Naive B cell (primary cell): ENCODE data around the gene GALNT16. TPM values are rescaled to one million over a fixed set of nuclear protein-coding genes. Genes with fewer than 3 reads are reported as not detected.
A peak's percentile ranks its signal among the peaks of the same experiment; 100 is the strongest.

Experiments
- ATAC-seq, 2 donors: fragments of 150-1000 bp; cut with Tn5 transposase; 2 replicates each; pipeline ENCODE4 v1.10.0; 2021; ENCODE audit warnings: low read depth in 2 of 2, mild to moderate bottlenecking in 2 of 2, moderate library complexity in 2 of 2
- DNase-seq: peaks from one replicate; pipeline ENCODE4 v3.0.0; 2022
- H3K27ac Mint-ChIP-seq, 6 donors: one replicate each; pipeline ENCODE4 v1.8.0; 2020 to 2022; ENCODE audit warnings: mild to moderate bottlenecking in 6 of 6, mixed read lengths in 6 of 6, moderate library complexity in 5 of 6, inconsistent platforms in 2 of 6
- H3K27me3 Mint-ChIP-seq, 3 donors: one replicate each; pipeline ENCODE4 v1.8.0; 2021 to 2022; ENCODE audit warnings: mixed read lengths in 3 of 3, mild to moderate bottlenecking in 1 of 3
- H3K36me3 Mint-ChIP-seq, 2 donors: one replicate each; pipeline ENCODE4 v1.8.0; 2020 to 2022; ENCODE audit warnings: mixed read lengths in 2 of 2, inconsistent platforms in 1 of 2, mild to moderate bottlenecking in 1 of 2
- H3K4me1 Mint-ChIP-seq, 3 donors: one replicate each; pipeline ENCODE4 v1.8.0; 2020 to 2022; ENCODE audit warnings: mixed read lengths in 3 of 3, inconsistent platforms in 1 of 3, mild to moderate bottlenecking in 1 of 3, moderate library complexity in 1 of 3
- H3K4me3 Mint-ChIP-seq, 8 donors: one replicate each; pipeline ENCODE4 v1.8.0; 2020 to 2022; ENCODE audit warnings: mild to moderate bottlenecking in 8 of 8, mixed read lengths in 8 of 8, moderate library complexity in 8 of 8, inconsistent platforms in 2 of 8
- H3K9me3 Mint-ChIP-seq, 7 donors: one replicate each; pipeline ENCODE4 v1.8.0; 2020 to 2022; ENCODE audit warnings: mixed read lengths in 7 of 7, mild to moderate bottlenecking in 5 of 7, inconsistent platforms in 2 of 7, moderate library complexity in 1 of 7
- polyA plus RNA-seq, 6 donors: library from polyadenylated mRNA; unstranded; fragments of 300-500 nt; fragmentation: Illumina TruSeq; gene quantifications; one replicate each; pipeline ENCODE4 v1.2.3, GENCODE V29; 2021; ENCODE audit warnings: low read depth in 6 of 6

GALNT16 gene
- polyA plus RNA-seq, 6 donors from 2014 or later = not detected

DNA sequence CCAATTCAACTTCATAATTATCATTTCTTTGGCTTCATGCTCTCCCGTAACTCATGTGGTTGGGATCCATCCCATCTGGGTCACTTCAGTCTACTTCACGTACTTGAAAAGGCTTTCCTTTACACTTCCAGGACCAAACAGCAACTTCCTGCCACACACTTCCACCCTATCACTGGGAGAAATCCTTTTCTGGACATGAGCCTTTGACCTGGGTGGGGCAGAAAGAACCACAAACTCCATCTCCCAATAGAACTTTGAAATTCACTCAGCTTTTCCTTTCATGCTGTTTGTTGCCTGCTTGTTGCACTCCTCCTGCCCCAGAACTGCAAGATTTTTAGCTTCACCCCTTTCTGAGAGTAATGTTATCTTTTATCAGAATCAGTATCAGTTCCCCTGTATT lies 18.4 kb upstream of the GALNT16 start:
- Mint-ChIP-seq H3K4me3 (no peak overlapping the region), H3K9me3 (no peaks in the 10 kb centered on the region)

DNA sequence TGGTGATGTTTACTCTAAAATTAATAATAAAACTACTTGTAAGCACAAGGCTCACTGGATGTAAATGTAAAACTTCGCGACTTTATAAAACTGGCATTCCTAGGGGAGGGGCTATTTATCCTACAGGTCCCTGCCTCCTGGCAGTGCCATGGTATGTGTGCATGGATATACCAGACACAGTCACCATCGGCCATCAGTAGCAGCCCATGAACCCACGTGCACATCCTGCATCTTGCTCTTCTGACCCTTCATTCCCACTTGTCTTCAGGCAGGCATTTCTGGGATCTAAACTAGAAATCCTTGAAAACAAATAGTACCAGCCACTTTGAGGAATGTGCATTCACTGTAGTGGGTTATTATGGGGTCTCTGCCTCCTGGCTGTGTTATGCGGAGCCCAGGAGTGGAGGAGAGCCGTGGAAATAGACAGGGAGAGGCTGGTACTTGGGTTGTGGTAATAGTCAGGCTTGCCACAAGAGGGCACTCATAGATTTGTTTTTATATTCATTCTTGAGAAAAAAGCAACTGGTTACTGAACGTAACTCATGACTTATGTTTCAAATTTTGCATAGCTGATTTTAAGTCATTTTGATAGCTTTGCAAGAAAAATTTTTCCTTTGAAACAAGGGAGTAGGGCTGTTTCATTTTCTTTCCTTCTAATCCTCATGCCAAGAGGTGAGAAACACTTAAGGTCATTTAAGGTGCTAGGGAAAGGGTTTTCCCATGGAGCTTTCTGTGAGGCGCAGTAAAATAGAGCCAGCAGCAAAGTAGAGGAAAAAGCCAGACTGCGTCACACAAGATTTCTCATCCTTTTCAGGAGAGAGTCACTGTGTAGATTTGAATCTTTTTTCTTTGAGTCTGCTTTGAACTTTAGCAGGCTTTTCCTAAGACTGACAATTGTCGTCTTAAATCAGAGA lies 17.4 kb upstream of the GALNT16 start:
- H3K4me3 Mint-ChIP-seq = no peak overlapping the region
- DNase-seq (peak; percentile 39), ATAC-seq (peak; percentile 20 to 45)
- H3K36me3 Mint-ChIP-seq = peaks cover 4 to 5% of the 10 kb centered on the region in 2 donors
- H3K4me1 Mint-ChIP-seq = peaks cover 0 to 5% (median 0%) of the 10 kb centered on the region in 3 donors
- no peaks in the 10 kb centered on the region for H3K27me3 Mint-ChIP-seq
- no peaks in the 10 kb centered on the region for H3K9me3 Mint-ChIP-seq
- peak overlapping the region in 1 of 6 donors; percentile 57 for H3K27ac Mint-ChIP-seq

More for the DNA sequence above, 18.4 kb upstream of the GALNT16 start:
- Mint-ChIP-seq H3K36me3 (peaks cover 4 to 15% of the 10 kb centered on the region in 2 donors), H3K4me1 (peaks cover 0 to 5% (median 0%) of the 10 kb centered on the region in 3 donors), H3K27me3 (no peaks in the 10 kb centered on the region), H3K27ac (no peak overlapping the region)
- DNase-seq (no peak), ATAC-seq (no peak)

DNA sequence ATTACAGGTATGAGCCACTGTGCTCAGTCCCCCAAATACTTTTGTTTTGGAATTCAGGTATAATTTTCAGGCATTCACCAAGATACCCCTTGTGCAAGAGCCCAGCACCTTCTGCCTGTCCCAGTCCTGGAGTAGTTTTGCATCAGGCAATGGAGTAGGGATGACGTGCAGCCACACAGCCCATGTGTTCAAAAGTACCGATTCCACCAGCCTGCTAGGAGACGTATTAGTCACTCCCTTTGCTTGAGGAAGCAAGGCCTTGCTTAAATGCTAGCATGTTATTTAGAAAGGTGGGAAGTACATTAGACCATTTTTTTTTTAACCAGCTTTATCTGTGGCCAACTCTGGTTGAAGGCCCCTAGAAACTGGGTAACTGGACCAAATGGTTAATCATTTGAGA lies 15.0 kb upstream of the GALNT16 start:
- no peak overlapping the region for H3K27ac Mint-ChIP-seq
- DNase-seq (no peak), ATAC-seq (no peak)
- no peak overlapping the region for H3K4me3 Mint-ChIP-seq
- H3K4me1 Mint-ChIP-seq = peaks cover 0 to 5% (median 0%) of the 10 kb centered on the region in 3 donors
- H3K27me3 Mint-ChIP-seq = no peaks in the 10 kb centered on the region
- no peaks in the 10 kb centered on the region for H3K36me3 Mint-ChIP-seq
- H3K9me3 Mint-ChIP-seq = no peaks in the 10 kb centered on the region

DNA sequence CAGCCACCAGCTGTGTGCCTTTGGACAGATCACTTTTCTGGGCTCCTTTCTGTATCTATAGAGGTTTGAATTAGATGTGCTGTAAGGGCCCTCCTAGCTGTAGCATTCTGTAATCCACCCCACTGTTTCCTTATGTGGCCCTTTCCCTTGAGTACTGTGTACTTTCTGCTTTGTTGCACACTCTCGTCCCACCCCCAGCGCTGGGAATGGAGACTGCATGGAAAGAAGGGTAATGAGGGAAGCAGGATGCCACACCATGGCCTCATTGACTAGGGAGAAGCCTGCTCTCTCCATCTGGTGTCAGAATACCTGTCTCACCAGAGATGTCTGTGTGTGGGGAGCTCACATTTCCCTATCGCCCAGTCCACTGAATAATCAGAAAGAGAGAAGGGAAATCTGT lies 13.6 kb upstream of the GALNT16 start:
- ATAC-seq (no peak), DNase-seq (no peak)
- no peaks in the 10 kb centered on the region for H3K36me3 Mint-ChIP-seq
- H3K27me3 Mint-ChIP-seq = no peaks in the 10 kb centered on the region
- no peaks in the 10 kb centered on the region for H3K9me3 Mint-ChIP-seq
- H3K4me1 Mint-ChIP-seq = peaks cover 0 to 5% (median 0%) of the 10 kb centered on the region in 3 donors
- no peak overlapping the region for H3K27ac Mint-ChIP-seq
- H3K4me3 Mint-ChIP-seq = no peak overlapping the region

DNA sequence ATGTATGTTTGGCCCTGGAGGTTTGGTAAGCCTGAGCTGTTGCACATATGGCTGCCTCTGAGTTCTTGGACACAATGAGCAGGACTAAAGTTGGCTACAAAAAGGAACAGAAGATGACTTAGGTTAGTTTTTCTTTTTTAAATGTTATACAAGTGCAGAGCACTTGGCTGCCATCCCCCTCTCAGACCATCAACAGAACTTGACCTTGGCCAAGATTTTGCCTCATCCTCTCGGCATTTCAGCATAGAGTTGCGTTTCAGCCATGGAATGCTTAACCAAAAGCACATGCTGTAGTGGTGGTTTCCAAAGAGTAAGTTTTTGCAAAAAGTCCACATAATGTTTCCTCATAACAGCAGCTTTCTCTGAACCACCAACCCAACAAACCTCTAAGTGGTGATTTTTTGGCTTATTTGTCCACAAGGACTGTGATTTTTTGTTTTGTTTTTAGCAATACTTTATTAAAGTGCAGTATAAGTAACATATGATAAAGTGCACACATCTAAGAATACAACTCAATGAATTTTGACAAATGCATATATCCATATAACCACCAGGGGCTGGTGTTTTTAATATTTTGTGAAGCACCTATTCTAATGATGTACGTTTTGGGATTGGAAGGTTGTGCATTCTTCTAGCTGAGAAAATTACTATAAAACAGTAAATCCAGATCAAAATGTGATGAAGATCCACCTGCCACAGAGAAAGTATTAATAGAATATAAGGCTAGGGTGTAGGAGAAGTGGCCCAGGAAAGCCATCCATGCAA lies 12.1 kb upstream of the GALNT16 start:
- H3K4me1 Mint-ChIP-seq = no peaks in the 10 kb centered on the region
- no peaks in the 10 kb centered on the region for H3K27me3 Mint-ChIP-seq
- no peaks in the 10 kb centered on the region for H3K9me3 Mint-ChIP-seq
- H3K4me3 Mint-ChIP-seq = no peak overlapping the region
- H3K36me3 Mint-ChIP-seq = no peaks in the 10 kb centered on the region
- DNase-seq = no peak
- ATAC-seq = no peak
- no peak overlapping the region for H3K27ac Mint-ChIP-seq

DNA sequence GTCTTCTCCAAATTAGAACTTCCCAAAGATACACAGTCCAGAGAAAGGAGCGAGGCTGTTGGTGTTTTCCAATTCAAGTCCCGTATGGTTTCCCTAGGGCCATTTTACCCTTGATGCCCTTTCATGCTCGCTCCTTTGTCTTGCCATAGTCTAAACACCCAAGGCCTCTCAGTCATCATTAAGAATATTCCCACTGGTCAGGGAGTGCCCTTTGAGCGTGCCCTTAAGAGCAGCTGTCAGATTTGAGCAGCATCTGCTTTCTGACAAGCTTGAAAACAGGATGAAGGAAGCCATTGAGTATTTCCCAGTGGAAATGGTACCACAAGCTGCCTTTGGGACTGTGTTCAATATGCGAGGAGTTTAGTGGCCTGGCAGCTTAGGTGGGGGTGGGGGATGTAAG lies 10.4 kb upstream of the GALNT16 start:
- Mint-ChIP-seq H3K27me3 (peaks cover 5 to 11% (median 9%) of the 10 kb centered on the region in 3 donors), H3K9me3 (no peaks in the 10 kb centered on the region), H3K4me3 (no peak overlapping the region), H3K36me3 (no peaks in the 10 kb centered on the region), H3K27ac (no peak overlapping the region), H3K4me1 (no peaks in the 10 kb centered on the region)
- ATAC-seq (no peak), DNase-seq (no peak)

DNA sequence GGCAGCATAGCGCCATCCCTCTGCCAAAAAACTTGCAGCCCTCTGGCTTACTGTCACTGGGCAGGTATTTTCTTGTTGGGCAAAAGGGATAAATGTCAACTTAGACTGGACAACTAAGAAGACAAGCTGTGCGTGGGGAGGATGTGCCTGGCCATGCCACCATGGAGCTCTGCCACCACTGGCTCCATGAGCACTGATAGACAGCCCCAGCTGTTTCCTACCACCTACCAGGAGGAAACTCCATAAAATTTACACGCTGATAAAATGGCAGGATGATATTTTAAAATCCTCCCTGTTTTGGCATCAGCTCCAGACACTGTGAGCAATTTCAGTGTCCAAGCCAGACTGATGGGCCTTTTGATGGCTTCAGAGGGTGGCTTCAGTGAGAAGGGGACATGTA lies 7.1 kb upstream of the GALNT16 start:
- no peak for DNase-seq
- no peak overlapping the region for H3K4me3 Mint-ChIP-seq
- no peak for ATAC-seq
- H3K36me3 Mint-ChIP-seq = no peaks in the 10 kb centered on the region
- H3K4me1 Mint-ChIP-seq = no peaks in the 10 kb centered on the region
- H3K9me3 Mint-ChIP-seq = no peaks in the 10 kb centered on the region
- H3K27me3 Mint-ChIP-seq = peaks cover 20 to 35% (median 25%) of the 10 kb centered on the region in 3 donors
- H3K27ac Mint-ChIP-seq = no peak overlapping the region

DNA sequence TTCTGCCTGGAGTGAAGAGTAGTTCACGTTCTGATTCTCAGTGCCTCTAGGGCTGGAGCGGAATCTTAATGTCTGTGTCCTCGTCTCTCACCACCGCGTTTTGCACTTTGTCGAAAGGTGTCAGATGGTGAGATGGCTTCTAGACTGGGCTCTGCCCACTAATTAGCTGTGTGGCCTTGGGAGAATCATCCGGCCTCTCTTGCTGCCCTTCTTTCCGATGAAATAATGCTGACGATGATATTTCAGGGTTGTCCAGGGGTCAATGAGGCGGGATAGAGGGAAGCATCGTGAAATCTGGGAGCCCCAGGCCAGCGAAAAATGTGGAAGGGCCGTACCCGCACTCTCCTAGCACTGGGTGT lies 811 bp upstream of the GALNT16 start:
- Mint-ChIP-seq H3K4me3 (peak overlapping the region in 6 of 8 donors; percentile 8 to 66 (median 51)), H3K4me1 (peaks cover 7 to 12% (median 8%) of the 10 kb centered on the region in 3 donors), H3K27ac (no peak overlapping the region), H3K9me3 (peaks cover 0 to 2% (median 0%) of the 10 kb centered on the region in 7 donors), H3K27me3 (peaks cover 55 to 70% (median 57%) of the 10 kb centered on the region in 3 donors), H3K36me3 (no peaks in the 10 kb centered on the region)
- DNase-seq (no peak), ATAC-seq (no peak)

DNA sequence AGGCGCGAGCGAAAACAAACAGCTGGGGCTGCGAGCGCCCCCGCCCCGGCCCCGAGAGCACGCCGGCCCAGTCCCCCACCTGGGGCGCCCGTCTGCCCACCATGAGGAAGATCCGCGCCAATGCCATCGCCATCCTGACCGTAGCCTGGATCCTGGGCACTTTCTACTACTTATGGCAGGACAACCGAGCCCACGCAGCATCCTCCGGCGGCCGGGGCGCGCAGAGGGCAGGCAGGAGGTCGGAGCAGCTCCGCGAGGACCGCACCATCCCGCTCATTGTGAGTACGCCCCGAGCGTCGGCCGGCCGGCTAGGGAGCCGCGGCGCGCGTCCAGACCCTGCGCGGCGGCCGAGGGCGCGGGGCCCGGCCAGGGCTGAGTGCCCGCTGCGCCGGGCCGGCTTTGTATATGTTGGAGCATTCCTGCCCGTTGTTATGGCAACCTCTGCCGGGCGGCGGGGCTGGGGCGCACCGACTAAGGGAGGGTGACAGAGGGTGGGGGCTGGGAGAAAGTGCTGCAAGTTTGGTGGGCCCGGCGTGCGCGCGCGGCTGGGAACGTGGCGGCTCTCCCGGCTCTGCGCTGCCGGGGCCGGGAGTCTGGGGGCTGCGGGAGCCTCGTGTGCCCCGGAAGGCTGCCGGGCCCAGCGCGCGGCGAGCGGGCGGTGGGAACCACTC lies 367 bp downstream of the GALNT16 start:
- DNase-seq (no peak), ATAC-seq (no peak)
- H3K9me3 Mint-ChIP-seq = peaks cover 0 to 2% (median 0%) of the 10 kb centered on the region in 7 donors
- peak overlapping the region in 6 of 8 donors; percentile 25 to 82 (median 72) for H3K4me3 Mint-ChIP-seq
- H3K4me1 Mint-ChIP-seq = peaks cover 7 to 12% (median 8%) of the 10 kb centered on the region in 3 donors
- peaks cover 47 to 63% (median 57%) of the 10 kb centered on the region in 3 donors for H3K27me3 Mint-ChIP-seq
- H3K27ac Mint-ChIP-seq = no peak overlapping the region
- H3K36me3 Mint-ChIP-seq = no peaks in the 10 kb centered on the region

DNA sequence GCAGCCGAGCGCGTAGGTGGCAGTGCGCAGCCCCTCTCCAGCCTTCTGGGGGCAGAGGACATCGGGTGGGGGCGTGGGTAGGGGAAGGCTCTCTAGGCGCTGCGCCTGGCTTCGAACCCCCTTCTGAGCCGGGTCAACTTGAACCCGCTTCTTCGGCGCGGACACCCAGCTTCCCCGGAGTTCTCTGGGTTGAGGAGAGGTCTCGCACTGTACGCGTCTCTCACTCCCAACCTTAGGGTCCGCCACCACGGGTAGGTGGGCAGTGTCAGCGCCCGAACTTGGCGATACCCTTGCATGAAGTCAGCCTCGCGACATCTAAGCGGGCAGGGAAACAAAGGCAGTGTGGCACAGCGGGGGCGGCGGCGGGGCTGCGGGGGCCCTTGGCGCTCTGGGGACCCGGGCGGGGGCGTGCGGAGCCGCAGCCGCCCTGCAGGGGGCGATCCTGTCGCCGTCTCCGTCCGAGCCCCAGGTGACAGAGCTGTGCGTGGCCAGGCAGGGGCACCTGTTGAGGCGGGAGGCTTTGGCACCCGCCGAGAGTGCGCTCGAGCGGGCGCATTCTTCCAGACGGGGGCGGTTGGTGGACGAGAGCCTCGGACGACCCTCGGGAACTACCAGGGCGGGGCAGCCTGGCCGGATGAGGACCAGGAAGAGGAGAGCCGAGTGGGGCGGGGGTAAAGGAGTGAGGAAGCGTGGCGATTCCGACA lies 1.1 kb downstream of the GALNT16 start:
- DNase-seq (peak; percentile 12), ATAC-seq (peak; percentile 74 to 79)
- Mint-ChIP-seq H3K9me3 (peaks cover 0 to 2% (median 0%) of the 10 kb centered on the region in 7 donors), H3K4me3 (peak overlapping the region; percentile 21 to 86 (median 75)), H3K27ac (no peak overlapping the region), H3K27me3 (peaks cover 49 to 58% (median 51%) of the 10 kb centered on the region in 3 donors), H3K36me3 (no peaks in the 10 kb centered on the region), H3K4me1 (peaks cover 7 to 12% (median 8%) of the 10 kb centered on the region in 3 donors)

DNA sequence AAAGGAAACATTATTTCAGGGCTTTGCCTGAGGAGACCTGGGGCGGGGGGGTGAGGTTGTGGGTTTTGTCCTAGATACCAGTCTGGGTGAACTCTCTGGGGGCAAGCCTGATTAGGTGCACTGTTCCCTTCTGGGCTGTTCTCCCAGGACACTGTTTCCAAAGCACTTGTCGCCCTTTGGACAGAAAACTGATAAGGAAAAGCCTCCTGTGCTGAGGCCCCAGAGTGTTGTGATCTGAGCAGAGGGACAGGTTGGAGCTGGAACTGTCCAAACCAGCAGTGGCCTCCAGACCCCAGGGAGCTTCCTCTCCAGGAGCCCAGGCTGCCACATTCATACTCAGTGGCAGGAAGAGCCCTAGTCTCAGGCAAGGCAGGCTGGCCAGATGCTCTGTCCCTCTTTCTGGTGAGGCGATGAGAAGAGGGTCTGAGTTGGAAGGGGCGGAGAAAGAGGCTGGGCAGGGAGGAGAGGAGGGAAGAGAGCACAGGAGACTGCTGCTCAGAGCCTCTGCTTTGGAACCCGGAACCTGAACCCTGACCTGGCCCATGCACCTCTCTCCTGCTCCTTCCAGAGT lies 1.9 kb downstream of the GALNT16 start:
- Mint-ChIP-seq H3K4me1 (peaks cover 7 to 12% (median 8%) of the 10 kb centered on the region in 3 donors), H3K27me3 (peaks cover 51 to 52% (median 52%) of the 10 kb centered on the region in 3 donors), H3K27ac (peak overlapping the region in 1 of 6 donors; percentile 24), H3K4me3 (peak overlapping the region in 6 of 8 donors; percentile 66 to 84 (median 72)), H3K36me3 (no peaks in the 10 kb centered on the region), H3K9me3 (peaks cover 0 to 2% (median 0%) of the 10 kb centered on the region in 7 donors)
- DNase-seq (no peak), ATAC-seq (no peak)

DNA sequence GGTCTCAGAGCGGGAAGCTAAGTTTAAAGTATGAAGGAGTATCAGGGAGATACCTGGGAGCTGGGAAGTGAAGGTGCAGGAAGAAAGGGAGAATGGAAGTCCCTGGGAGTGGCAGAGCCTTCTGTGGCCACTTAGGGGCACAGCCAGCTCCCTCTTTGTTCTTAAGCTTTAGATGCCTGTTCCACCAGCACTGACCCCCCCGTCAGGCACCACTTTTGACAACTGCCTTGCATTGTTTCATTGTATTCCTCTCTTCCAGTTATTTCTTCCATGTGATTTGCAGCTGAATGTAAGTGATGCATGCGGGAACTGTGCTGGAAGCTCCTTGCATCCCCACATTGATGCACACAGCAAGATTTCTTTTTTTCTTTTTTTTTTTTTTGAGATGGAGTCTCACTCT lies 2.6 kb downstream of the GALNT16 start:
- Mint-ChIP-seq H3K4me1 (peaks cover 7 to 12% (median 8%) of the 10 kb centered on the region in 3 donors), H3K36me3 (no peaks in the 10 kb centered on the region), H3K9me3 (peaks cover 0 to 2% (median 0%) of the 10 kb centered on the region in 7 donors), H3K27ac (no peak overlapping the region), H3K27me3 (peaks cover 48 to 57% (median 53%) of the 10 kb centered on the region in 3 donors), H3K4me3 (peak overlapping the region in 2 of 8 donors; percentile 21 to 38)
- ATAC-seq (no peak), DNase-seq (no peak)
